Measurements from ENCODE around the gene POLR2E. TPM values are rescaled to one million over a fixed set of nuclear protein-coding genes. Genes with fewer than 3 reads are reported as not detected.

The POLR2E gene
- total and polyA plus RNA-seq, 11 donors = 116 to 220 (median 139) TPM

DNA sequence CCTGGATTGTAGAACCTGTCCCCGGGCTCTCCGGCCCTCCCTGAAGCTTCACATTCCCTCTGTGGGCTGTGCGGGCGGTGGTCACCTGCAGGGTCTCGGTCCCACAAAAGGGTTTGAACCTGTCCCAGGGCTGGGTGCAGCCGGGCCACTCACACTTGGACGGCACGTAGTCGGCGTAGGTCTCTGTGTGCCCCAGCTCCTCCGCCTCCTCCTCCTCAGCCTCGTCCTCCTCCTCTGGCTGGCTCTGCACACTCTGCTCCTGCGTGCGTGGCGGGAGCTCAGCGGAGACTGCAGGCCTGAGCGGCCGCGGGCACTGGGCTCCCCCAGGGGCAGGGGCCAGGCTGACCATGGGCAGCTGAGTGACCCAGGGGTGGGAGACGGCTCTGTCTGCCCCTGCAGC lies 28.2 kb upstream of the POLR2E start:
- H3K36me3 ChIP-seq = peaks cover 8 to 100% (median 90%) of the 10 kb centered on the region in 9 donors
- TF ChIP-seq CTCF (IDR thresholded peaks at IDR 0.05) = no peak
- TF ChIP-seq POLR2A (IDR thresholded peaks at IDR 0.05) = no peak

DNA sequence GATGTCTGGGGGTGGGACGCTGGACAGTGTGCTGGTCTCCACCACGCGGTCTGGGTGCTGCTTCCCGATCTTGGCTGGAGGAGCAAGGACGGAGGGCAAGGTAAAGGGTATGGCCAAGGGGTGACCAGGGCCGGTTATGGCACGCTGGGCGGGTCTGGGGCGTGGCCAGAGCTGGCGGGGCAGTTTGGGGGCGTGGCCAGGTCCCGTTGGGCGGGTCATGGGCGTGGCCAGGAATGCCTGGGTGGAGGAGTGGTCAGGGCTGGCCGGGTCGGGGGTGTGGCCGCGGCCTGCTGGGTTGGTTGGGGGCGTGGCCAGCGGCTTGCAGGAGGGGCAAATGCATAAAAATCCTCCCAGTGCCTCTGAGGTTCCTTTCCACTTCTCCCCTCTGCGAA lies 27.8 kb upstream of the POLR2E start:
- no peak for TF ChIP-seq POLR2A (IDR thresholded peaks at IDR 0.05)
- no peak for TF ChIP-seq CTCF (IDR thresholded peaks at IDR 0.05)
- peak in 3 of 5 donors; percentile 52 to 82 (median 67) for DNase-seq
- ATAC-seq = peak in 3 of 4 donors; percentile 46 to 79 (median 66)
- peaks cover 0 to 23% (median 0%) of the 10 kb centered on the region in 12 donors for H3K4me1 ChIP-seq
- 67 to 78% (median 70%) methylated on average over 13 to 21 of the region's 21 CpGs for WGBS, 4 donors
- H3K9me3 ChIP-seq = no peaks in the 10 kb centered on the region
- H3K27ac ChIP-seq = no peak overlapping the region
- intact Hi-C loops (cut with DNase I) = no loop called here
- no peaks in the 10 kb centered on the region for H3K27me3 ChIP-seq
- H3K36me3 ChIP-seq = peaks cover 8 to 100% (median 94%) of the 10 kb centered on the region in 9 donors
- H3K4me3 ChIP-seq = no peak overlapping the region

More for the DNA sequence above, 28.2 kb upstream of the POLR2E start:
- DNase-seq (no peak), ATAC-seq (no peak)
- Histone ChIP-seq H3K4me1 (peaks cover 0 to 25% (median 0%) of the 10 kb centered on the region in 12 donors), H3K27ac (no peak overlapping the region), H3K27me3 (no peaks in the 10 kb centered on the region), H3K4me3 (no peak overlapping the region), H3K9me3 (no peaks in the 10 kb centered on the region)
- WGBS, 4 donors = 96 to 98% (median 98%) methylated on average over 11 to 20 of the region's 20 CpGs
- intact Hi-C loops (cut with DNase I) = no loop called here

GRCh38 chr19:1122021-1122971 lies 27.1 kb upstream of the POLR2E start:
- DNase-seq = no peak
- H3K36me3 ChIP-seq = peaks cover 8 to 100% (median 95%) of the 10 kb centered on the region in 9 donors
- no peak overlapping the region for H3K27ac ChIP-seq
- no peak overlapping the region for H3K4me3 ChIP-seq
- intact Hi-C loops (cut with DNase I) = no loop called here
- ATAC-seq = peak in 1 of 4 donors; percentile 3
- peaks cover 0 to 19% (median 0%) of the 10 kb centered on the region in 12 donors for H3K4me1 ChIP-seq
- WGBS, 4 donors = 95 to 96% (median 96%) methylated on average over 42 to 63 of the region's 63 CpGs
- TF ChIP-seq POLR2A (IDR thresholded peaks at IDR 0.05) (no peak), CTCF (IDR thresholded peaks at IDR 0.05) (no peak)
- H3K9me3 ChIP-seq = no peaks in the 10 kb centered on the region
- no peaks in the 10 kb centered on the region for H3K27me3 ChIP-seq

- H3K4me1 ChIP-seq = peaks cover 0 to 10% (median 0%) of the 10 kb centered on the region in 12 donors
- TF ChIP-seq CTCF (IDR thresholded peaks at IDR 0.05) (no peak), POLR2A (IDR thresholded peaks at IDR 0.05) (no peak)
- 94 to 96% (median 94%) methylated on average over 3 to 10 of the region's 10 CpGs for WGBS, 4 donors
- H3K4me3 ChIP-seq = no peak overlapping the region
- intact Hi-C loops (cut with DNase I) = no loop called here
- no peaks in the 10 kb centered on the region for H3K9me3 ChIP-seq
- H3K27me3 ChIP-seq = no peaks in the 10 kb centered on the region
- H3K27ac ChIP-seq = no peak overlapping the region
- ATAC-seq = no peak
- DNase-seq = peak in 1 of 5 donors; percentile 20
- peaks cover 4 to 100% (median 95%) of the 10 kb centered on the region in 9 donors for H3K36me3 ChIP-seq
Measured at GRCh38 chr19:1121395-1121794, 26.2 kb upstream of the POLR2E start.
